Uterus (tissue), 4 donors: ENCODE data around the gene UNKL. TPM values are rescaled to one million over a fixed set of nuclear protein-coding genes. Genes with fewer than 3 reads are reported as not detected.

Source experiments
- DNase-seq, 2 donors: peaks; one replicate each; pipeline ENCODE4 v3.0.0-alpha.2; 2019 to 2020
- H3K27ac ChIP-seq, 2 donors: fragments of 200-600 bp; sonication (generic); 1 replicate in 1 of 2; 2 replicates in 1 of 2; pipeline ENCODE4 v1.5.1; 2016 to 2018
- H3K27me3 ChIP-seq, 2 donors: fragments of 200-600 bp; sonication (generic); one replicate each; pipeline ENCODE4 v1.5.1; 2018 to 2019; ENCODE audit warnings: control low read depth in 1 of 2
- H3K36me3 ChIP-seq, 2 donors: fragments of 200-600 bp; sonication (generic); one replicate each; pipeline ENCODE4 v1.5.1; 2019; ENCODE audit warnings: control low read depth in 1 of 2
- H3K4me1 ChIP-seq, 2 donors: fragments of 200-600 bp; sonication (generic); one replicate each; pipeline ENCODE4 v1.5.1; 2018 to 2019; ENCODE audit warnings: control low read depth in 1 of 2
- H3K4me3 ChIP-seq, 2 donors: fragments of 200-600 bp; sonication (generic); 1 replicate in 1 of 2; 2 replicates in 1 of 2; pipeline ENCODE4 v1.5.1; 2018 to 2019; ENCODE audit warnings: mild to moderate bottlenecking in 1 of 2
- H3K9me3 ChIP-seq, 2 donors: fragments of 200-600 bp; sonication (generic); one replicate each; pipeline ENCODE4 v1.5.1; 2019; ENCODE audit warnings: control low read depth in 1 of 2
- CTCF ChIP-seq, 4 experiments: fragments of 200-600 bp in 2 of 4; fragments of 450-650 bp in 2 of 4; sonication (generic) in 2 of 4; IDR thresholded peaks; one replicate each; pipeline ENCODE4 v1.5.1; 2016 to 2019; ENCODE audit warnings: antibody characterized with exemption in 4 of 4, mild to moderate bottlenecking in 2 of 4, moderate library complexity in 1 of 4
- POLR2A ChIP-seq, 2 donors: fragments of 450-650 bp; IDR thresholded peaks; one replicate each; pipeline ENCODE4 v1.6.1; 2016; ENCODE audit warnings: antibody characterized with exemption in 2 of 2, mild to moderate bottlenecking in 1 of 2, moderate library complexity in 1 of 2
- intact Hi-C: fragments of 100-400 bp; cut with DNase I; formaldehyde crosslinking; loops from one replicate; pipeline ENCODE4 v1.15.1; 2023; ENCODE audit warnings: low total_unique reads
- total RNA-seq, 4 donors: library from RNA; depleted of rRNA in 3 of 4; stranded (reverse); fragments of >200 nt in 3 of 4; gene quantifications; one replicate each; pipeline versions ENCODE4 v1.1.0 to v1.2.4, GENCODE V29; 2014 to 2023
- donor health status: DM: yes; HTN: yes; CAD: no.

UNKL gene
- total RNA-seq, 4 donors from 2014 or later: 13.5 to 63.3 (median 27.6) TPM

- no peak for DNase-seq
- no peaks in the 10 kb centered on the region for H3K36me3 ChIP-seq
- no peak overlapping the region for H3K27ac ChIP-seq
- H3K27me3 ChIP-seq: no peaks in the 10 kb centered on the region
- H3K4me1 ChIP-seq: peaks cover 3 to 18% of the 10 kb centered on the region in 2 donors
- no peaks in the 10 kb centered on the region for H3K9me3 ChIP-seq
- intact Hi-C loops: no loop called here
- TF ChIP-seq CTCF (IDR thresholded peaks at IDR 0.05) (no peak), POLR2A (IDR thresholded peaks at IDR 0.05) (no peak)
- H3K4me3 ChIP-seq: no peak overlapping the region
Measured at GRCh38 chr16:1412847-1413246, 1.7 kb downstream of the UNKL start.

GRCh38 chr16:1408171-1408837, 6.2 kb downstream of the UNKL start:
- peak; percentile 94 to 95 for DNase-seq
- H3K4me1 ChIP-seq: peaks cover 3 to 21% of the 10 kb centered on the region in 2 donors
- no peaks in the 10 kb centered on the region for H3K36me3 ChIP-seq
- peak overlapping the region; percentile 27 for H3K4me3 ChIP-seq
- no peaks in the 10 kb centered on the region for H3K27me3 ChIP-seq
- H3K27ac ChIP-seq: peak overlapping the region; percentile 50 to 62
- TF ChIP-seq CTCF (IDR thresholded peaks at IDR 0.05): no peak
- peak in 1 of 2 donors; percentile 20 for TF ChIP-seq POLR2A (IDR thresholded peaks at IDR 0.05)
- intact Hi-C loops: no loop called here
- no peaks in the 10 kb centered on the region for H3K9me3 ChIP-seq

DNA sequence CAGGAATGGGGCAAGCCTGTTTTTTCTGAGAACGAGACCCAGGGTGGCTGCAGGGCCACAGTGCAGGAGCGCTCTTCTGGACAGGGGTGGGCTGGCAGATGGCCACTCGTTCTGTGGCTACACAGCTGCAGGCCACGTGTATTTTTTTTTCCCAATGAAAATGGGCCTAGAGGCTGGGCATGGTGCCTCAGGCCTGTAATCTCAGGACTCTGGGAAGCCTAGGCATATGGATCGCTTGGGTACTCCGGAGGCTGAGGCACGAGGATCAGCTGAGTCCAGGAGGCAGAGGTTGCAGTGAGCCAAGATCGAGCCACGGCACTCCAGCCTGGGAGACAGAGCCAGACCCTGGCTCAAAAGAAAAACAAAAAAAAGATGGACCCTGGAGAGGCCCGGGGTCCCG, 6.8 kb downstream of the UNKL start:
- Histone ChIP-seq H3K4me3 (peak overlapping the region in 1 of 2 donors; percentile 27), H3K27me3 (no peaks in the 10 kb centered on the region), H3K9me3 (no peaks in the 10 kb centered on the region), H3K36me3 (no peaks in the 10 kb centered on the region), H3K27ac (peak overlapping the region; percentile 46 to 53), H3K4me1 (peaks cover 3 to 24% of the 10 kb centered on the region in 2 donors)
- peak in 1 of 2 donors; percentile 38 for DNase-seq
- TF ChIP-seq POLR2A (IDR thresholded peaks at IDR 0.05): no peak
- TF ChIP-seq CTCF (IDR thresholded peaks at IDR 0.05): no peak
- intact Hi-C loops: no loop called here

GRCh38 chr16:1403733-1404132, 10.8 kb downstream of the UNKL start:
- Histone ChIP-seq H3K27me3 (no peaks in the 10 kb centered on the region), H3K9me3 (no peaks in the 10 kb centered on the region), H3K27ac (no peak overlapping the region), H3K4me1 (peaks cover 3 to 12% of the 10 kb centered on the region in 2 donors), H3K36me3 (no peaks in the 10 kb centered on the region), H3K4me3 (no peak overlapping the region)
- intact Hi-C loops: no loop called here
- DNase-seq: no peak
- TF ChIP-seq CTCF (IDR thresholded peaks at IDR 0.05) (no peak), POLR2A (IDR thresholded peaks at IDR 0.05) (no peak)

- Histone ChIP-seq H3K4me1 (peaks cover 0 to 7% of the 10 kb centered on the region in 2 donors), H3K36me3 (no peaks in the 10 kb centered on the region), H3K27me3 (no peaks in the 10 kb centered on the region), H3K4me3 (no peak overlapping the region), H3K9me3 (no peaks in the 10 kb centered on the region), H3K27ac (no peak overlapping the region)
- no peak for TF ChIP-seq POLR2A (IDR thresholded peaks at IDR 0.05)
- TF ChIP-seq CTCF (IDR thresholded peaks at IDR 0.05): no peak
- intact Hi-C loops: no loop called here
- no peak for DNase-seq
Measured at GRCh38 chr16:1403036-1403435, 11.5 kb downstream of the UNKL start.
